Activated gamma-delta T cell treated with anti-CD3 and anti-CD28 coated beads, Interleukin-2, amount 50 U/mL, for 16 hours (primary cell): Measurements from ENCODE around the gene HSD17B7.
"Not testable (repeated sequence)": the region's sequence is repeated elsewhere in the genome, so short reads cannot be mapped to it uniquely, and the experiment has no call there.

Source experiments
- DNase-seq: peaks from one replicate; pipeline ENCODE4 v3.0.0-alpha.2; 2020; ENCODE audit warnings: low read depth

HSD17B7 gene, protein sequence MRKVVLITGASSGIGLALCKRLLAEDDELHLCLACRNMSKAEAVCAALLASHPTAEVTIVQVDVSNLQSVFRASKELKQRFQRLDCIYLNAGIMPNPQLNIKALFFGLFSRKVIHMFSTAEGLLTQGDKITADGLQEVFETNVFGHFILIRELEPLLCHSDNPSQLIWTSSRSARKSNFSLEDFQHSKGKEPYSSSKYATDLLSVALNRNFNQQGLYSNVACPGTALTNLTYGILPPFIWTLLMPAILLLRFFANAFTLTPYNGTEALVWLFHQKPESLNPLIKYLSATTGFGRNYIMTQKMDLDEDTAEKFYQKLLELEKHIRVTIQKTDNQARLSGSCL

DNA sequence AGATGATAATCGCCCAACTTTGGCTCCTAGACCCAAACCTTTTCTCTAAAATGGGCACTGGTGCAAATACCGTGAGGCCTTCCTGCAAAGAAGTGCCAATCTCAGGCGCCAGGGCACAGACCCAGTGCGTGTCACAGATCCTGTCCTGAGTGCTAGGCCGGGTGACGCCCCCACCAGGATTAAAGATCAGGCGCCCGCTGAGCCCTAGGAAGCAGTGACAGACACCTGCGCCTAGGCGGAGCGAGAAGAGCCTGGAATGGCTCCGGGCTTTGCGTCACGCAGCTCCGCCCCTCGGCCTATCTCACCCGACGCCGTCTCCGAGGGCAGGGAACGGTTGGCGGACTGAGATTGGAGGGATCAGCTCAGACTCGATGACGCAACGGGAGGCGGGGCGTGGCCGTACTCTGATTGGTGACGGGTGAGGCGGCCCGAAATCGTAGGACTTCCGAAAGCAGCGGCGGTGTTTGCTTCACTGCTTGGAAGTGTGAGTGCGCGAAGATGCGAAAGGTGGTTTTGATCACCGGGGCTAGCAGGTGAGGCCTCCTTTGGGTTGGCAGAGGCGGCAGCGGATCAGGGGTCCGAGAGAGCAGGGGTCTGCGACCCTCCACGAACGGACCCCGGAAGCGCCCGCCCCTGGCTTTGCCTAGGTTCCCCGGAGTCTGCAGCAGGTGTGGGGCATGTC, at the start of gene HSD17B7:
Gene HSD17B7 (plus strand): TSS at position 400 of the 682 bp plus-strand sequence. CDS start 99 bp downstream, at position 499.
- peak; percentile 51 for DNase-seq

DNA sequence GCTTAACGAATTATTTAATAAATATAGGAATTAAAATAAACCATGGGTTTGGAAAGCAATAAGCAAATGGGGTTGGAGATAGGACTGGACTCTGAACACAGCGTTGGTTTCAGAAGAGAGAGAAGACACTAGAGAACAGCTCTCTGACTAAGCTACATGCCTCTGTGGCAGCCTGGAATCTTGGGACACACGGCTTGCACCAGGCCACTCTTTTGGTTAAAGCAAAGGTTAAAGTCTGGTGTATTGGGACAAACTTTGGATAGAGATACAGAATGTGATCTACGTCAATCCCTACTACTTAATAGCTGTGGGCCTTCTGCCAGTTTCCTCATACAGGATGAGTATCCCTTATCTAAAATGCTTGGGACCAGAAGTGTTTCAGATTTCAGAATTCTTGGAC, 49.7 kb upstream of the HSD17B7 start:
- DNase-seq, result no peak

DNA sequence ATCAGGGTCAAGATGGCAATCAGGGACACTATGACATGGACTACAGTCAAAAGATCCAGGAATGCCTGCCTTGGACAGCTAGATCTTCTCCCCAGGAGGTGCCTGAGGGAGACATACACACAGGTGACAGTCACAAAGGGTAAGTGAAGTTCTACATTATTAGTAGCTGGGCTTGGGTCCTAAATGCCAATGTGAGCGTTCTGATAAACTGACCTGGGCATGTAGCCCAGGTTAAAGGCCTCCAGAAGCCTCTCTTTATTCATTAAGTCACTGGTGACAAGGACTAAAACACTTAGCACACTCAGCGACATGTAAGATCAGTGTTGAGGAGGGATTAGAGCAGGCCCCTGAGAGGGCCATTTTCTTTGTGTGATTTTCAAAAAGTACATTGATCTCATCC, 48.9 kb upstream of the HSD17B7 start:
- no peak for DNase-seq

DNA sequence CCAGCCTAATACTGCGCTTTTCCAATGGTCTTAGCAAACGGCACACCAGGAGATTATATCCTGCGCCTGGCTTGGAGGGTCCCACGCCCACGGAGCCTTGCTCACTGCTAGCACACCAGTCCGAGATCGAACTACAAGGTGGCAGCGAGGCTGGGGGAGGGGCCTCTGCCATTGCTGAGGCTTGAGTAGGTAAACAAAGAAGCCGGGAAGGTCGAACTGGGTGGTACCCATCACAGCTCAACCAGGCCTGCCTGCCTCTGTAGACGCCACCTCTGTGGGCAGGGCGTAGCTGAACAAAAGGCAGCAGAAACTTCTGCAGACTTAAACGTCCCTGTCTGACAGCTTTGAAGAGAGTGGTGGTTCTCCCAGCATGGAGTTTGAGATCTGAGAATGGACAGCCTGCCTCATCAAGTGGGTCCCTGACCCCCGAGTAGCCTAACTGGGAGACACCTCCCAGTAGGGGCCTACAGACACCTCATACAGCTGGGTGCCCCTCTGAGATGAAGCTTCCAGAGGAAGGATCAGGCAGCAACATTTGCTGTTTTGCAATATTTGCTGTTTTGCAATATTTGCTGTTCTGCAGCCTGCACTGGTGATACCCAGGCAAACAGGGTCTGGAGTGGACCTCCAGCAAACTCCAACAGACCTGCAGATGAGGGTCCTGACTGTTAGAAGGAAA, 44.1 kb upstream of the HSD17B7 start:
- DNase-seq, result not testable (repeated sequence)

DNA sequence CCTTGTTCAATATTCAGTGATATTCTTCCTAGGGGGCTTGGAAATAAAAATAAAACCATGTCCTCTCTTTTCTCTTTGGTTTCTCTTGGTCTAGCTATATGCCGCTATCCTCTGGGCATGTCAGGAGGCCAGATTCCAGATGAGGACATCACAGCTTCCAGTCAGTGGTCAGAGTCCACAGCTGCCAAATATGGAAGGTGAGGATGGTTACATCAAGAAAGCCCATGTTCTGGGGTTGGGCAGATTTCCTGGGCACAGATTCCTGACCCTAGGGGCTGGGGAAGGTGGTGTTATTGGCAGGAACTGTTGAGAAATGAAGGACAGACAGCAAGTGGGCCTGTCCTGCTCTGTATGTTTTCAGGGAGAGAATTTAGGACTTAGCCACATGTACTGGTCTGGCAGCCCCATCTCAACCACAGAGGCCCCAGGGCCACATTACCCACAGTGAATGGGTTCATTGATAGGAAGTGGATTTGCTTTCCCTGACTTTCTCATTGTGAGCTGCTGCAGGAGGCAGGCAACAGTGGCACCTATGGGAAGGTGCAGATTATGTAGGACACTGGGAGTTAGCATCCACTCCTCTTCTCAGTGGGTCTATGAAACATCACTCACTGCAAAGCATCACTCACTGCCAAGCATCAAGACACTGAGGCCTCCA, 37.4 kb upstream of the HSD17B7 start:
- no peak for DNase-seq

DNA sequence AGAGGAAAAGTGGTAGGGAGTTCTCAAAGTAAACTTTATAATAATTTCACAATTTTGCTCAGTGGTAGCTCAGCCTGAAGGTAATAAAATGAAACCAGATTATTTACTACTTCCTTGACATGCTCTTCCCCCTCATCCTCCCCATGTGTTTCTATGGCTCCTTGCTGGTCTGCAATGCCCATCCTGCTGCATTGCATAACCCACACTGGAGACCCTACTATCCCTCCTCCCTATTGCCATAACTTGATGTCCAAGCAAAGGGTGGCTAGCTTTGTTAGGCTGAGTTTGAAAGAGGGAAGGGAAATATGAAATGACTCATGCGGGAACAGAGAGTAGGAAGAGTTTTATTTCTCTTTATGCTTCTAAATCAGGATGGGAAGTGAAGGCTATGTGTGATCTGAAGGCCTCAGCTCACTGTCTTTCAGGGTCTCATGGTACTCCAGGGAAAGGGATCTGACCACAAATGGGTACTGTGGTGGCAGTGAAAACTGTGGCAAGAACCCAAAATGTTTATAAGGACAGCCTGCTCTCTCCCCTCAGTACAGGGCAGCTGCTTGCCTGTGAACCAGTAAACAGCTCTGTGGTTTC, 36.4 kb upstream of the HSD17B7 start:
- DNase-seq, result no peak

DNA sequence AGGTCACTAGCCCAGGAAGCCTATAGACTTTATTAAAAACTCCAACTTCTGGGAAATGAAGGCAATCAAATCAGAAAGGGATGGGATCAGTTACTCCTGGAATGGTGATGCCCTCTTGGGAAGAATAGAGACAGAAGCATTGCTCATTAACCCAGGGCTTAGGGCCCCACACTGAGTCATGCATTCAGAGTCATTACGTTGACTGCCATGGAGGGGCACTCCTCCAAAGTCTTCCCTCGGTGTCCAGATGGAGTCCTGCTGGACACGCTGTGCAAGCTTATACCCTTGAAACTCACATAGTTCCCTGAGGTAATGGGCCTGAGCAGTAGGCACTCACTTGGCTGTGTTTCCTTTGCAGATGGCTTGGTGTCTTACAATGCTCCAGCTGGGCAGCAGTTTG, 35.2 kb upstream of the HSD17B7 start:
- no peak for DNase-seq

DNA sequence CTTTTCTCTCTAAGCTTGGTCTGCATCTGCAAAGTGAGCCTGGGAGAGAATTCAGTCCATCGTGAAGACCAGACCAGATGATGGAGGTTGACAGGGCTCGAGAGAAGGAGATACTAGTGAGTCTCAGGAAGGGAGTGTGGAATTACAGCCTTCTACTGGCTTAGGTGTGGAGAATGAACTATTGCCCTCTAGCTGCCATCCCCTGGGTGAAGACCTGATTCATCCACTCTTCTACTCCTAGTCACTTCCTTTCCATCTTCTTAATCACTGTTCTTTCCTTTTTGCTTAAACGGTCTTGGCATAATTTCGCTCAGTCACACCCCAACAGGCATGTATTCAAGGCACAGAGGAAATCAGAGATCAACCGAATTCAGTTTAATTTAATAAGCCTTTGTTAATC, 34.0 kb upstream of the HSD17B7 start:
- no peak for DNase-seq

DNA sequence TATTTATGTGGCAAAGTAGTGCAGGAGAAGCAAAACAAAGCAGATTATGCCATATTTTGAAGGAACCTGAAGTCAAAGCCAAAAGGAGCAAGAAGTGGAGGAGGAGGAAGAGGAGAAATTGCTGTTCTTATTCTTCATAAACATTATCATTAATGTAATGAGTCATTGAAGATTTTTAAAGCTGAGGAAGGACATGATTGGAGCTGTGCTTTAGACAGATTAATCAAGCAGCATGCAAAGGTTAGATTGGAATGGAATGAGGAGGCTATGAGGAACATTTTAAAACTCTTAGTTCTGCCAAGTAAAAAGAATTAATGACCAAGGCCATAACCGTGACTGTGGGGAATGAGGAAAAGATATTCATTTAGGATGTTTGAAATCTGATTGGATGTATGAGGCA, 33.0 kb upstream of the HSD17B7 start:
- DNase-seq, result no peak

DNA sequence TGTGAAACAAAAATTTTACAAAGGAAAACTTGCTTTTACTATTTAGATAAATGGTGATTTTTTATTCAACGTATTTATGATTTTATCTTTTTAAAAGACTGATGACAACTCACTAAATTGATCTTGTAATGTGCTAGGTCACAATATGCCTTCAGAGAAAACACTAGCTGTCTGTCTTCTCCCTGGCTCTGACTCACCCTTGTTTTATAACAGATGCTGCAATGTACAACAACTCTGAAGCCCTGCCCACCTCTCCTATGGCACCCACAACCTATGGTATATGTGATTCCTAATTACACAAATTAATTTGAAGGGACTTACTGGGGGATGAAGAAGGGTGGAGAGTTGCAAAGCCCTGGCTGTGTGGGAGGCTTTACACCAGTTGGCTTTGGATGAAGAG, 24.7 kb upstream of the HSD17B7 start:
- DNase-seq, result no peak

DNA sequence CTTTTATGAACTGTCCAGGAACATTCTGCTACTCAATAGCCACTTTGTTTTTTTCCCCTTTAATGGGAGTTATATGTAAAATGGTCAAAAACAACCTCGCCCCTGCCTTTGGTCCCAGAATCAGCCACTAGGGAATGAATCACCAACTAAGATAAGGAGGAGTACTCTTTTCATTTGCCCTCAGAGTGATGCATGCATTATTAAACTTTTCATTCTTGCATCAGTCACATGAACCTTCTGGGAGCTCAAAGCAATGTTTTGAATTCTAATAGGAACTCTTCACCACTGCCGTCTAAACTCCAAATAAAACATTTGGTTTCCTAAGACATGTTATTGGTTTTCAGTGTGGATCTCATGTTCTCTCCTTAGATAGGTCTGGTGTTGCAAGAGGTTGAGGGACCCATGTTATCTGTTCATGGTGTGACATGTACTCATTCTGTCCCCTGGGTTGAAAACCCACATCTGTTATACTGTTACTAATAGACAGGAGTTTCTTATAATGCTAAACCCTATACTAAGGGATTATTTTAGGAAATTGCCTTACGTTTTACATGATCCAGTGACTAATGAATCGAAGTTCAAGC, 17.8 kb upstream of the HSD17B7 start:
- DNase-seq, result no peak

DNA sequence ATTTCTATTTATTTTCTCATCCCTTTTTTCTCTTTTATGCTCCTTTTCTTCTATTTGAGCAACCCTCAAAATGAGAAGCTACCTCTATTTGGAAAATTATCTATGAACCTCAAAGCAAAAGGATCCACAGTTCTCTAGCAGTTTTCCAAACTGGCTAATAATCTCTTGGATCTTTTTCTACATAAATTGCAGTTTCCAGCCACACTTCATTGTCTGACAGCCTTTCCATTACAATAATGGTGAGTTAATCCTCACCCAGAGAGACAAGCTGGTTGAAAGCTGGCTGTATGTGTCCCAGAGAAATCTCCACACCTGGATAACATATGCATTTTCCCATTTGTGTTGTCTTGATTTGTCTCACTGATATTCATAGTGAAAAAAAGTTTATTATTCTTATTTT, 16.5 kb upstream of the HSD17B7 start:
- DNase-seq, result no peak

DNA sequence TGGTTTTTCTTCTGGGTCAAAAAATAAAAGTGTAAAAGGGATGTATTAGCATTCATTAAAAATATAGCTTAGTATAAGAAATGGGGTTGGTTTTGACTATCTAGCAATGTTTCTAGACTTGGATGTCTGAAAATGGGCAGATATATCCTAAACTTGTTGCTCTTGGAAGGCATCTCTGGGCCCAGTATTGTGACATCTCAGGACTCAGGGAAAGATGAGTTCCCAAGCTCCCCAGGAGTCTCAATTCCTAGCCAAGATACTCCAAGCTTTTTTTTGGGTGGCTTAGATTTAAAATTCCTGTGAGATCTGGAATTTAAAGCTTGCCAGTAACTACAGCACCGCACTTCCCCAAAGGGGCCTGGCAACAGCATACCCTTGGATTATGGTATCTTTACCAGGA, 11.5 kb upstream of the HSD17B7 start:
- DNase-seq, result no peak

DNA sequence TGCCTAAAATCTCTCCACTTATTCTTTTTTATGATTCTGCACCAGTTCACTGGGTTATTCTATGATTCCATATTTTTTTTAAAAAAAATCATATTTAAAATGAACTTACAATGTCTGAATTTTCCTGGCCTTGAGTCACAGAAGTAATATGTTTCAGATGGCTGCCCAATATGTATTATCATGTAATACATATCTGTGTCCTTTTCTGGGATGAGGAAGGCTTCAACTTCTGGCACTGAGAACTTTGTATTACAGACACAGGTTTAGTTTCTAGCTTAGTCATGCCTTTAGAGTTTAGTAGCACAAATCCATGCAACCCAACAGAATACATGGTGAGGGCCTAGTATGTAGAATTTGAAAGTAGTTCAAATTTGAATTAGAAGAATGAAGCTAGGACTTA, 7.8 kb upstream of the HSD17B7 start:
- no peak for DNase-seq

DNA sequence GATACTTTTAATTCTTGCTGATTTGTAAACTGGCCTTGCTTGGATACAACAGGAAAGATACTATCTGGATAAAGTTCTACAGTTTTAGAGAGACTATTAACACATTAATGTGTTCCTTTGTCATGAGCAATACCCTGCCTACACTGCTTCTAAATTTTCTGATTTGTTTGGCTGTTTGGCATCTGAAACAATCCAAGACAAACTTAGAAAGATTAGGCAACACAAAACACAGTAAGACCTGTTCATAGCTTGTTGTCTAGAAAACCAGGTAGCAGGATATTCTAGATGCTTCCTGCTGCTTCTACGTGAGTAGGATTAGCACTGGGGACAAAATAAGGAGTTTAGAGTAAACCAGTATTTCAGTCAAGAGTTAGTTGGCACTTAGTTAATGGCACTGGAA, 5.6 kb upstream of the HSD17B7 start:
- DNase-seq, result not testable (repeated sequence)

DNA sequence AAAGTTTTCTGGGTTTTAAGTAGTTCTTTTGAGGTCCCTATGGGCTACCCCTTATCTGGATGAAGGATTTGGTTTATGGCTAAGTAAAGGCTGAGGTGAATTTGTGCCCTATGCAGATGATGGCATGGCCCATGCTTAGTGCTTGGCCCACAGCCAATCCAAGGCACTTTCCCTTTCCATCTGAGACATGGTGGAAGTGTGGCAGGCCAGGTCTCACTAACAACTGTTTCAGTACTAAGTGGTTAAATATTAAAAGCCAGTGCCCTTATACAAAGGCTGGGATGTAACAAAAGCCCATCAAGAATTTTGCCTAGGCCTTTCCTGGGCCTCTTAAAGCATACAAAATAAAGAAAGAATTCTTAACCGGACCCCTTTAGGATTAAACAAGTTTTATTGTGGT, 1.7 kb upstream of the HSD17B7 start:
- not testable (repeated sequence) for DNase-seq

DNA sequence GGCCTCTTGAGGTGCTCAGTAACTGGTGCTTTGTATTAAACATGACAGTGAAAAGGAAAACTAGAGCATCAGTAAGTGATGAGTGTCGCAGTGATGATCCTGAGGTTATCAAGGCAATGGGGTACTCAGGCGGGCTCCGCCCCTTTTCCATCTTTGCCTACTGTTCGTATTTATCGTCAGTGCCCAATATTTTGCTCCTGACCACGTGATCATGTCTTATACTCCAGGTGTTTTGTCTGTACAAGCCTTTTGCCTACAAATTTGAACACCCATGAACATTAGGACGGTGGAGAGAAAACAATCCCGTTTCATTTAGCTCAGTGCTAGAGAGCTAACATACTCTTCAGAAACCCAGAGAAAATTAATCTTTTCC, 469 bp downstream of the HSD17B7 start:
- DNase-seq, result not testable (repeated sequence)

DNA sequence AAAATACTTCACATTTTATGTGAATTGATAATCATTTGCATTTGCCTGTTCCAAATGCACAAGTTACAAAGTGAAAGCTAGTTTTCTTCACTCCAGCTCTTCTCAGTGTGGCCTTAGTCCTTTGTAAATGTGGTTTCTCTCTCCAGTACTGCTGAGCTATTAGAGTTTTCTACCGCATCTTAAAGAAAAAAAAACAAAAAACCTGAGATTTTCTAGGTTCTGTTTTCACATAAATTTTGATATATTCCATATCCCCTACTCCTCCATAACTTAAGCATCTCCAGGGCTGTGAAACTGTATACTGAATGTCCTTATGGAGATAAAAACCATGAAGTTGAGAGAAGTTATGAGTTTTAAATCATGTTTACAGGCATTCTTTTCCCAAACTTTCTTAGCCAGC, 3.8 kb downstream of the HSD17B7 start:
- not testable (repeated sequence) for DNase-seq

DNA sequence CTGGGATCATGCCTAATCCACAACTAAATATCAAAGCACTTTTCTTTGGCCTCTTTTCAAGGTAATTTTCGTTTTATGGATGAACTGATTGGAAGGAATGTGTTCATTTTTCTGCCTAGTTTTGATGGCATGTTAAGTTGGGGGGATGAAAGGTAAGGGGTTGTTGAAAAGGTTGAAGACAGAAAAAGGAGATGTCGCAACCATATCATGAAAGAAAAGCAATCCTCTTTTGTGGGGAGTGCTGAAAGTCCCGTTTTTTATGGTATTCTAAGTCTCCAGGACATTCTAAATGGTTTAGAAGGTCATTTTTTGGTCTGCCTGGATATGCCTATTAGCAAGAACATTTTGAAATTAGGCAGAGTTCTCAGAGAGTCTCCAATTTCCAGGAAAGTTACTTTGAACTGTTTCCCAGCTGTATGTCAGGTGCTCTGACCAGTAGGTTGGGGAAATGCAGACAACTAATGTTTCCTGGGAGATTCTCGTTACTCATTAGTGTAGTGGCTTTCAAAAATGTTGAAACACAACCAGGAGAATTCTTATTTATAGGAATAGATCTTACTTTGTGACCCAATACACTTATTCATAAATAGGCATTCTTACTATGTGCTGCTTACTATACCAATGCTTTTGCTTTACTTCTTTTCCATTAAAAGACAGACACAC, 6.2 kb downstream of the HSD17B7 start:
- not testable (repeated sequence) for DNase-seq

DNA sequence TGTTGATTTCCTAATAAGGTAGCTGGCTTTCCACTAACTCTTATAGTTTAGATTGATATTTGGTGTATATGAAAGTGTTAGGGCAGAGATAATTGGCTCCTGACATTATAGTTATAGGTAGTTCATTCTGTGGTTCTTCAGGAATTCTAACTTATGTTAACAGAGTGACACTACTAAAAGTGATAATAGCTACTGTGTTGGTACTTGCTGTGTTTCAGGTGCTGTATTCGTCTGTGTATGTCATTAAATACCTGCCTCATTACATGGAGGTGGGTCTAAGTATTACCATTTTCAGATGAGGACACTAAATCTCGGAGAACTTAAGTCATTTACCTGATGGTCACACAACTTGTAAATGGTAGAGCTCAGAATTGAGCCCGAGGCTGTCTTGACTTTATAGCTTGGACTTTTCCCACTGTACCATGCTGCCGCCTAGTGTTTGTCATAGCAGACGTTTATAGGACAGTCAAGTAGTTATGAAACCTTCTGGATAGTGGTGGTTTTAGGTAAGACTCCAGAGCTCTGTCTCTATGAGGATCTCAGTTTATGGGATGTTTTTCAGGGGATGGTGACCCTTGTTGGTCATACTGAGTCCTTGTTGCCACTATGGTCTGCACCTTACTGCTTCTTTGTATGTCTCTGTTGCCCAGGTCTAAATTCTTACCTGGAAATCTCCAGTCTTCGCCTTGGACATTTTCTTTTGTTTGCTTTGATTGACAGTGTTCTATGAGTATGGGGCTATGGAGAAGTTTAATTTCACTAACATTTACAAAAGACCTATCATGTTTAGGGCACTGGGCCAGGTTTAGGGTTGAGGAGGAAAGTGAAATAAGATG, 9.7 kb downstream of the HSD17B7 start:
- DNase-seq, result not testable (repeated sequence)
